NT2/D1 (cell line): ENCODE data around the gene DIP2A.

Experiments used
- SUZ12 ChIP-seq: IDR thresholded peaks from 2 replicates; pipeline ENCODE4 v1.6.1; 2011; ENCODE audit not compliant: insufficient read length, insufficient read depth; ENCODE audit errors: extremely low read depth
- ZNF274 ChIP-seq: IDR thresholded peaks from 2 replicates; pipeline ENCODE4 v1.6.1; 2011; ENCODE audit warnings: mild to moderate bottlenecking, low read depth, low read length

DNA sequence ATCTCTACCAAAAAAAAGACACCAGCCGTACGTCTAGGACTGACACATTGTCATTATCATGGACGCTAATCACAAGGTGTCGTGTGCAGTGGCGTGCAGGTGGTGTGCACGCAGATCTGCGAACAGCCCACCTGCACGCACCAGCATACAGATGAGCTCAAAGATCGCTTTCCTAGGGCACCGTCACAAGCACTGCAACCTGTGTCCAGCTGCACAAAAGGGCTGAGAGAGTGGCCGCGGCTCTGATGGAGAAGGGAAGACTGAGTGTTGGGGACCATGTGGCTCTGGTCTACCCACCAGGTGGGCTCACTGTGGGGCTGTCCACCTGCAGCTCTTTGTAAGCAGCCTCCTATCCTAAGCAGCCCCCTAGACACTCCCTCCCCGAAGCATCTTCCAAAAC is 95.3 kb downstream of the DIP2A start:
- no peak for TF ChIP-seq SUZ12
- TF ChIP-seq ZNF274, result no peak
